H9 (cell line): ENCODE measurements around the gene NRCAM. TPM values are rescaled to one million over a fixed set of nuclear protein-coding genes. Genes with fewer than 3 reads are reported as not detected.

Experiments used
- DNase-seq: peaks from one replicate; pipeline ENCODE4 v3.0.0-alpha.2; 2017
- H2AFZ ChIP-seq: one replicate; pipeline ENCODE4 v1.6.1; 2013; ENCODE audit warnings: mild to moderate bottlenecking, low read length, control low read depth, moderate library complexity
- H2AK5ac ChIP-seq: 2 replicates; pipeline ENCODE4 v1.6.1; 2013; ENCODE audit warnings: low read length, control low read depth, mixed read lengths; ENCODE audit not compliant: insufficient read length
- H2BK120ac ChIP-seq: one replicate; pipeline ENCODE4 v1.6.1; 2013; ENCODE audit warnings: low read depth, mild to moderate bottlenecking, low read length, control low read depth, inconsistent platforms; ENCODE audit not compliant: poor library complexity, severe bottlenecking
- H2BK12ac ChIP-seq: 2 replicates; pipeline ENCODE4 v1.6.1; 2013; ENCODE audit warnings: low read length, control low read depth, mixed read lengths, low read depth; ENCODE audit not compliant: insufficient read length
- H2BK15ac ChIP-seq: 2 replicates; pipeline ENCODE4 v1.6.1; 2013; ENCODE audit warnings: low read depth, low read length, control low read depth
- H2BK20ac ChIP-seq: one replicate; pipeline ENCODE4 v1.6.1; 2013; ENCODE audit warnings: low read depth, mild to moderate bottlenecking, low read length, control low read depth, inconsistent platforms; ENCODE audit not compliant: poor library complexity, severe bottlenecking
- H2BK5ac ChIP-seq: 2 replicates; pipeline ENCODE4 v1.6.1; 2013; ENCODE audit warnings: low read length, control low read depth, mixed read lengths; ENCODE audit not compliant: insufficient read length
- H3K14ac ChIP-seq: 2 replicates; pipeline ENCODE4 v1.6.1; 2013; ENCODE audit warnings: low read length, control low read depth; ENCODE audit not compliant: insufficient read depth
- H3K18ac ChIP-seq: 2 replicates; pipeline ENCODE4 v1.6.1; 2013; ENCODE audit warnings: low read depth, mild to moderate bottlenecking, mixed read lengths, low read length, control low read depth; ENCODE audit not compliant: insufficient read length
- H3K23ac ChIP-seq: 2 replicates; pipeline ENCODE4 v1.6.1; 2013; ENCODE audit warnings: low read length, control low read depth, mixed read lengths, low read depth; ENCODE audit not compliant: insufficient read length
- H3K23me2 ChIP-seq: 2 replicates; pipeline ENCODE4 v1.6.1; 2013; ENCODE audit warnings: low read depth, mild to moderate bottlenecking, mixed read lengths, low read length, control low read depth; ENCODE audit not compliant: insufficient read length, poor library complexity, severe bottlenecking
- H3K27ac ChIP-seq: 2 replicates; pipeline ENCODE4 v1.5.1; 2013; ENCODE audit warnings: low read length, control low read depth, mixed read lengths, low read depth; ENCODE audit not compliant: insufficient read length
- H3K27me3 ChIP-seq: 2 replicates; pipeline ENCODE4 v1.6.1; 2013; ENCODE audit warnings: low read length, control low read depth, inconsistent platforms; ENCODE audit not compliant: insufficient read depth
- H3K4ac ChIP-seq: 2 replicates; pipeline ENCODE4 v1.6.1; 2013; ENCODE audit warnings: low read depth, mild to moderate bottlenecking, control low read depth, inconsistent platforms, low read length, moderate library complexity
- H3K4me1 ChIP-seq: 2 replicates; pipeline ENCODE4 v1.6.1; 2013; ENCODE audit warnings: low read length, control low read depth, inconsistent platforms; ENCODE audit not compliant: insufficient read depth
- H3K4me2 ChIP-seq: 2 replicates; pipeline ENCODE4 v1.6.1; 2013; ENCODE audit warnings: low read length, control low read depth, mixed read lengths; ENCODE audit not compliant: insufficient read length, insufficient read depth
- H3K56ac ChIP-seq: 2 replicates; pipeline ENCODE4 v1.6.1; 2013; ENCODE audit warnings: low read depth, mild to moderate bottlenecking, mixed read lengths, low read length, control low read depth; ENCODE audit not compliant: insufficient read length
- H3K79me1 ChIP-seq: 2 replicates; pipeline ENCODE4 v1.6.1; 2013; ENCODE audit warnings: low read depth, mild to moderate bottlenecking, moderate library complexity, low read length, control low read depth, inconsistent platforms; ENCODE audit not compliant: insufficient read depth, poor library complexity, severe bottlenecking
- H3K79me2 ChIP-seq: 2 replicates; pipeline ENCODE4 v1.6.1; 2013; ENCODE audit warnings: low read length, control low read depth, inconsistent platforms; ENCODE audit not compliant: insufficient read depth
- H3K9ac ChIP-seq: 2 replicates; pipeline ENCODE4 v1.6.1; 2013; ENCODE audit warnings: low read length, control low read depth, mixed read lengths; ENCODE audit not compliant: insufficient read length; ENCODE audit errors: extremely low read depth
- H3K9me3 ChIP-seq: one replicate; pipeline ENCODE4 v1.6.1; 2013; ENCODE audit warnings: low read depth, low read length, inconsistent platforms; ENCODE audit not compliant: control insufficient read depth
- H3T11ph ChIP-seq: one replicate; pipeline ENCODE4 v1.6.1; 2013; ENCODE audit warnings: mild to moderate bottlenecking, low read length, control low read depth, inconsistent platforms
- H4K20me1 ChIP-seq: one replicate; pipeline ENCODE4 v1.6.1; 2013; ENCODE audit not compliant: control insufficient read depth, insufficient read length, insufficient read depth
- H4K5ac ChIP-seq: 2 replicates; pipeline ENCODE4 v1.6.1; 2013; ENCODE audit warnings: low read depth, mild to moderate bottlenecking, mixed read lengths, low read length, control low read depth; ENCODE audit not compliant: insufficient read length
- H4K8ac ChIP-seq: replicated peaks from 2 replicates; pipeline ENCODE4 v1.6.1; 2013; ENCODE audit warnings: low read length, control low read depth, mixed read lengths, low read depth; ENCODE audit not compliant: insufficient read length
- H4K91ac ChIP-seq: 2 replicates; pipeline ENCODE4 v1.6.1; 2013; ENCODE audit warnings: low read depth, mild to moderate bottlenecking, moderate library complexity, mixed read lengths, low read length, control low read depth; ENCODE audit not compliant: insufficient read length
- H3K27ac Mint-ChIP-seq, 3 experiments: 2 replicates in 2 of 3; 3 replicates in 1 of 3; pipeline ENCODE4 v1.8.0; 2020 to 2021; ENCODE audit warnings: mixed read lengths in 3 of 3, mild to moderate bottlenecking in 1 of 3, moderate library complexity in 1 of 3
- H3K27me3 Mint-ChIP-seq: 2 replicates; pipeline ENCODE4 v1.8.0; 2021; ENCODE audit warnings: low read depth, mild to moderate bottlenecking, moderate library complexity, mixed read lengths
- H3K36me3 Mint-ChIP-seq, 3 experiments: 2 replicates in 2 of 3; 3 replicates in 1 of 3; pipeline ENCODE4 v1.8.0; 2020 to 2021; ENCODE audit warnings: low read depth in 3 of 3, mixed read lengths in 3 of 3; ENCODE audit not compliant: insufficient read depth in 1 of 3
- H3K4me1 Mint-ChIP-seq, 2 experiments: 2 replicates each; pipeline ENCODE4 v1.8.0; 2020; ENCODE audit warnings: mixed read lengths in 2 of 2
- H3K4me3 Mint-ChIP-seq, 2 experiments: 2 replicates in 1 of 2; 3 replicates in 1 of 2; pipeline ENCODE4 v1.8.0; 2020 to 2021; ENCODE audit warnings: mild to moderate bottlenecking in 2 of 2, mixed read lengths in 2 of 2, moderate library complexity in 1 of 2
- H3K9me3 Mint-ChIP-seq, 2 experiments: 2 replicates in 1 of 2; 3 replicates in 1 of 2; pipeline ENCODE4 v1.8.0; 2020; ENCODE audit warnings: mild to moderate bottlenecking in 2 of 2, mixed read lengths in 2 of 2, moderate library complexity in 1 of 2
- WGBS: extraction: QIAGEN DNeasy Blood & Tissue Kit; methylation state at CpG from one replicate; pipeline ENCODE4 v1.1.7; 2013; ENCODE audit warnings: missing lambda C conversion rate, low lambda C conversion rate, mixed read lengths; ENCODE audit not compliant: insufficient read length; ENCODE audit errors: extremely low coverage; 5-methylcytosine and 5-hydroxymethylcytosine counted together
- total RNA-seq: library from RNA; stranded (reverse); gene quantifications from 2 replicates; pipeline ENCODE4 v1.2.1, GENCODE V29; 2021
- TF ChIP-seq, protein P1 (sequence below): fragments of 200-600 bp; sonication (generic); conservative IDR thresholded peaks from 3 replicates; pipeline ENCODE4 v1.8.0; 2021; ENCODE audit warnings: antibody characterized with exemption, mild to moderate bottlenecking

The NRCAM gene
- total RNA-seq, 1 experiment from 2014 or later: 2.3 TPM

DNA sequence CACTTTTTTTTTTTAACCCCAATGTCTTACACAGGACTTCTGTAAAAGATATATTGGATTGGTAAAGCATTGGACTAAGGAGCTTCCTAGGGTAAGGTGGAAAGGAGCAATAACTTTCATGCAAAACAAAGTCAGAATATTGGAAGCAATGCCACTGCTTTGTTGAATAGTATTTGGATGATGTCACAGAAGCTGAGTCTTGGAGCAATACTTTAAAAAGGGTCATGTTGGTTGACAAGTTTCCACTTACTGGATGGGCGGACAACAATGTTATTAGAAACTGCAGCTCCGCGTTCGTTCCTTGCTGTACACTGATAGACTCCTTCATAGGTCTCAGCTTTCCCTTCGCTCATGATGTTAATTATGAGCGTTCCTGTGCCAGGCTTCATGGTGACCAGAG lies 224.2 kb downstream of the NRCAM start:
- Histone ChIP-seq H4K20me1 (no peaks in the 10 kb centered on the region), H4K8ac (no peak overlapping the region), H3K23me2 (no peaks in the 10 kb centered on the region), H3K18ac (no peak overlapping the region), H2BK15ac (no peak overlapping the region), H3K4ac (no peak overlapping the region), H2AK5ac (no peak overlapping the region), H4K91ac (no peak overlapping the region), H2AFZ (no peak overlapping the region), H2BK20ac (no peak overlapping the region), H3K56ac (no peak overlapping the region), H3K27ac (no peak overlapping the region), H3K4me2 (no peak overlapping the region), H2BK5ac (no peak overlapping the region), H4K5ac (no peak overlapping the region), H3K79me1 (no peaks in the 10 kb centered on the region), H3K9ac (no peak overlapping the region), H3K79me2 (no peaks in the 10 kb centered on the region), H3K4me1 (peaks cover 9% of the 10 kb centered on the region), H2BK120ac (no peak overlapping the region), H3T11ph (no peak overlapping the region), H3K9me3 (no peaks in the 10 kb centered on the region), H3K27me3 (no peaks in the 10 kb centered on the region), H3K14ac (no peak overlapping the region), H3K23ac (no peak overlapping the region), H2BK12ac (no peak overlapping the region)
- H3K4me1 Mint-ChIP-seq: peaks cover 13 to 18% of the 10 kb centered on the region in 2 experiments
- no peak overlapping the region for H3K4me3 Mint-ChIP-seq
- TF ChIP-seq, protein P1, sequence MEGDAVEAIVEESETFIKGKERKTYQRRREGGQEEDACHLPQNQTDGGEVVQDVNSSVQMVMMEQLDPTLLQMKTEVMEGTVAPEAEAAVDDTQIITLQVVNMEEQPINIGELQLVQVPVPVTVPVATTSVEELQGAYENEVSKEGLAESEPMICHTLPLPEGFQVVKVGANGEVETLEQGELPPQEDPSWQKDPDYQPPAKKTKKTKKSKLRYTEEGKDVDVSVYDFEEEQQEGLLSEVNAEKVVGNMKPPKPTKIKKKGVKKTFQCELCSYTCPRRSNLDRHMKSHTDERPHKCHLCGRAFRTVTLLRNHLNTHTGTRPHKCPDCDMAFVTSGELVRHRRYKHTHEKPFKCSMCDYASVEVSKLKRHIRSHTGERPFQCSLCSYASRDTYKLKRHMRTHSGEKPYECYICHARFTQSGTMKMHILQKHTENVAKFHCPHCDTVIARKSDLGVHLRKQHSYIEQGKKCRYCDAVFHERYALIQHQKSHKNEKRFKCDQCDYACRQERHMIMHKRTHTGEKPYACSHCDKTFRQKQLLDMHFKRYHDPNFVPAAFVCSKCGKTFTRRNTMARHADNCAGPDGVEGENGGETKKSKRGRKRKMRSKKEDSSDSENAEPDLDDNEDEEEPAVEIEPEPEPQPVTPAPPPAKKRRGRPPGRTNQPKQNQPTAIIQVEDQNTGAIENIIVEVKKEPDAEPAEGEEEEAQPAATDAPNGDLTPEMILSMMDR: no peak
- peak overlapping the region in 1 of 3 experiments; percentile 46; a peak in 1 of 7 replicates for H3K27ac Mint-ChIP-seq
- H3K27me3 Mint-ChIP-seq: no peaks in the 10 kb centered on the region; the same call in 1 of the 2 replicates
- DNase-seq: no peak
- H3K36me3 Mint-ChIP-seq: no peaks in the 10 kb centered on the region
- WGBS: no CpG with 5 or more reads among the region's 6 CpGs
- H3K9me3 Mint-ChIP-seq: no peaks in the 10 kb centered on the region
